Stomach (tissue), 9 donors: ENCODE data around the gene IGDCC3. TPM values are rescaled to one million over a fixed set of nuclear protein-coding genes. Genes with fewer than 3 reads are reported as not detected.
A peak's percentile ranks its signal among the peaks of the same experiment; 100 is the strongest.

Source experiments
- DNase-seq, 2 donors: peaks; one replicate each; pipeline versions ENCODE4 v3.0.0 to v3.0.0-alpha.2; 2013 to 2019
- H3K27ac ChIP-seq, 5 donors: fragments of 200-600 bp in 4 of 5; sonication (generic) in 4 of 5; one replicate each; pipeline ENCODE4 v1.5.1; 2013 to 2019; ENCODE audit warnings: mild to moderate bottlenecking in 1 of 5, moderate library complexity in 1 of 5
- H3K27me3 ChIP-seq, 3 donors: fragments of 200-600 bp; sonication (generic); one replicate each; pipeline ENCODE4 v1.5.1; 2017 to 2019; ENCODE audit warnings: mixed run types in 1 of 3
- H3K36me3 ChIP-seq, 4 donors: fragments of 200-600 bp; sonication (generic); 1 replicate in 3 of 4; 2 replicates in 1 of 4; pipeline ENCODE4 v1.5.1; 2016 to 2019
- H3K4me1 ChIP-seq, 4 donors: fragments of 200-600 bp; sonication (generic); one replicate each; pipeline ENCODE4 v1.5.1; 2016 to 2019
- H3K4me3 ChIP-seq, 4 donors: fragments of 200-600 bp; sonication (generic) in 3 of 4; one replicate each; pipeline ENCODE4 v1.5.1; 2016 to 2019; ENCODE audit warnings: mild to moderate bottlenecking in 1 of 4
- H3K9me3 ChIP-seq, 4 donors: fragments of 200-600 bp; sonication (generic); one replicate each; pipeline ENCODE4 v1.5.1; 2016 to 2019
- EP300 ChIP-seq: sonication (generic); formaldehyde crosslinking; IDR thresholded peaks from one replicate; pipeline ENCODE4 v1.6.1; 2017; ENCODE audit warnings: antibody characterized with exemption
- POLR2A ChIP-seq, 4 donors: fragments of 450-650 bp; IDR thresholded peaks; one replicate each; pipeline ENCODE4 v1.6.1; 2016; ENCODE audit warnings: antibody characterized with exemption in 4 of 4, control low read depth in 2 of 4, mild to moderate bottlenecking in 1 of 4, moderate library complexity in 1 of 4
- POLR2AphosphoS5 ChIP-seq, 3 donors: sonication (generic); formaldehyde crosslinking; IDR thresholded peaks; one replicate each; pipeline ENCODE4 v1.6.1; 2016; ENCODE audit warnings: antibody characterized with exemption in 3 of 3
- WGBS, 5 donors: extraction: QIAGEN DNeasy Blood & Tissue Kit in 3 of 5; methylation state at CpG; one replicate each; pipeline versions ENCODE4 v1.1.5 to v1.1.7; 2013 to 2018; 5-methylcytosine and 5-hydroxymethylcytosine counted together
- intact Hi-C: fragments of 100-400 bp; cut with DNase I; formaldehyde crosslinking; loops from one replicate; pipeline ENCODE4 v1.15.1; 2023; ENCODE audit warnings: low total_unique reads
- polyA plus RNA-seq, 3 donors: library from polyadenylated mRNA; stranded (reverse); fragments of 200-250 nt; gene quantifications; one replicate each; pipeline ENCODE4 v1.2.3, GENCODE V29; 2013
- total RNA-seq, 5 donors: library from RNA; depleted of rRNA; stranded (reverse); fragments of >200 nt; gene quantifications; one replicate each; pipeline versions ENCODE4 v1.1.0 to v1.2.3, GENCODE V29; 2014 to 2016
- TF ChIP-seq, protein P1 (sequence below), 7 experiments: fragments of 450-650 bp in 4 of 7; fragments of 200-600 bp in 3 of 7; sonication (generic) in 3 of 7; IDR thresholded peaks; one replicate each; pipeline ENCODE4 v1.5.1; 2016 to 2019; ENCODE audit warnings: antibody characterized with exemption in 7 of 7, control low read depth in 2 of 7, mild to moderate bottlenecking in 1 of 7
- donor health status: healthy with polysubstance abuse.
- donor health status: Bipolar disorder and iron deficiency.
- donor health status: healthy.

Gene IGDCC3
- total and polyA plus RNA-seq, 8 donors: 0.08 to 5.8 (median 0.89) TPM; not detected in 4

DNA sequence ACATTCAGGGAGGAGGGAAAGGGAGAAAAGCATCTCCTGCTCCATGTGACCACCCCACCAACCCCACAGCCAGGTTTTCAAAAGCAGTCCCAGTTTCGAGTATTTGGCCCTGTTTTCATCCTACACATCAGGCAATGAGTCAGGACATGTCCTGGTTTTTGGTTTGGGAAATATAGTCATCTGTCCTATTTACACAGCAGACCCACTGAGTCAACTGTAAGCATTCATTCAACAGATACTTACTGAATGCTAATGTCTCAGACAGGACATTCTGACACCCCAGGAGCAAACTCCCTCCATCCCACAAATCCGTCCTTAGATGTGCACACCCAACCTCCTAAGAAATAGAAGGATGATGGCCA is 32.9 kb downstream of the IGDCC3 start:
- Histone ChIP-seq H3K27me3 (peaks cover 0 to 8% (median 0%) of the 10 kb centered on the region in 3 donors), H3K9me3 (no peaks in the 10 kb centered on the region), H3K36me3 (no peaks in the 10 kb centered on the region), H3K4me1 (no peaks in the 10 kb centered on the region), H3K27ac (no peak overlapping the region), H3K4me3 (no peak overlapping the region)
- intact Hi-C loops: no loop called here
- no peak for DNase-seq
- WGBS, 5 donors: 65 to 80% (median 75%) methylated on average over 2 of the region's 2 CpGs
- TF ChIP-seq POLR2AphosphoS5 (IDR thresholded peaks at IDR 0.05) (no peak), EP300 (no peak), POLR2A (IDR thresholded peaks at IDR 0.05) (no peak)
- TF ChIP-seq, protein P1, sequence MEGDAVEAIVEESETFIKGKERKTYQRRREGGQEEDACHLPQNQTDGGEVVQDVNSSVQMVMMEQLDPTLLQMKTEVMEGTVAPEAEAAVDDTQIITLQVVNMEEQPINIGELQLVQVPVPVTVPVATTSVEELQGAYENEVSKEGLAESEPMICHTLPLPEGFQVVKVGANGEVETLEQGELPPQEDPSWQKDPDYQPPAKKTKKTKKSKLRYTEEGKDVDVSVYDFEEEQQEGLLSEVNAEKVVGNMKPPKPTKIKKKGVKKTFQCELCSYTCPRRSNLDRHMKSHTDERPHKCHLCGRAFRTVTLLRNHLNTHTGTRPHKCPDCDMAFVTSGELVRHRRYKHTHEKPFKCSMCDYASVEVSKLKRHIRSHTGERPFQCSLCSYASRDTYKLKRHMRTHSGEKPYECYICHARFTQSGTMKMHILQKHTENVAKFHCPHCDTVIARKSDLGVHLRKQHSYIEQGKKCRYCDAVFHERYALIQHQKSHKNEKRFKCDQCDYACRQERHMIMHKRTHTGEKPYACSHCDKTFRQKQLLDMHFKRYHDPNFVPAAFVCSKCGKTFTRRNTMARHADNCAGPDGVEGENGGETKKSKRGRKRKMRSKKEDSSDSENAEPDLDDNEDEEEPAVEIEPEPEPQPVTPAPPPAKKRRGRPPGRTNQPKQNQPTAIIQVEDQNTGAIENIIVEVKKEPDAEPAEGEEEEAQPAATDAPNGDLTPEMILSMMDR (IDR thresholded peaks at IDR 0.05): no peak

DNA sequence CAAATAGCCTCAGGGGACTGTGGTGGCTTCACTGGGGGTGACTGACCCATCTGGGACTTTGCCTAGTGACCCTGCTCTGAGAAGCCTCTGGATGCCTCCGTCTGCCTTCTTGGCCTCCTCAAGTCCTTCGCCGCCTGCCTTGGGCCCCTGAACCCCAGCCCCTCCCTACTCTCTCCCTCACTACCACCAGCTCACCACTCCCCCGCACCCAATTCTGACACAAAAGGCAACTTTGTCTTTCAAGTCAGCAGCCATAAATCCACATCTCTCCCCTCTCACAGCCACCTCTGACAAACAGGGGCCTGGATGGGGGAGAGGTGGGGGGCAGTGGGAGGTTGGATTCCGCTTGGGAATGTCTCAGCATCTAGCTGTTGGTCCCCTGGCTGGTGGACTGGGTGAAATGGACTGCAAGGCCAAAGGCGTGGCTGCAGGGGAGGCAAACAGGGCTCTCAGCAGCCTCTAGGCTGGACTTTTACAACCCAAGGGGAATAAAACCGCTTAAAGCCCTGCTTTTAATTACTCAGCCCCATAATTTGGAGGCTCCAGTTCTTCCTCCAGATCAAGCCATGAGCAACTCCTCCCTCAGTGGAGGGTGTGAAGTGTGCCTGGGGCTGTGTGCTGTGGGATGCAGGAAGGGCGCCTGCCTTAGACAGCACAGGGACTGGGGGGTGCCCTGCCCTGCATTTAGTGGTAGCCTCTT is 33.4 kb downstream of the IGDCC3 start:
- intact Hi-C loops: no loop called here
- TF ChIP-seq POLR2AphosphoS5 (IDR thresholded peaks at IDR 0.05) (no peak), EP300 (no peak), POLR2A (IDR thresholded peaks at IDR 0.05) (no peak)
- TF ChIP-seq, protein P1 (IDR thresholded peaks at IDR 0.05): no peak
- 76 to 88% (median 88%) methylated on average over 8 of the region's 8 CpGs for whole genome bisulfite sequencing, 5 donors
- DNase-seq: no peak
- Histone ChIP-seq H3K27ac (no peak overlapping the region), H3K36me3 (no peaks in the 10 kb centered on the region), H3K4me1 (no peaks in the 10 kb centered on the region), H3K9me3 (no peaks in the 10 kb centered on the region), H3K27me3 (peaks cover 0 to 10% (median 0%) of the 10 kb centered on the region in 3 donors), H3K4me3 (no peak overlapping the region)

DNA sequence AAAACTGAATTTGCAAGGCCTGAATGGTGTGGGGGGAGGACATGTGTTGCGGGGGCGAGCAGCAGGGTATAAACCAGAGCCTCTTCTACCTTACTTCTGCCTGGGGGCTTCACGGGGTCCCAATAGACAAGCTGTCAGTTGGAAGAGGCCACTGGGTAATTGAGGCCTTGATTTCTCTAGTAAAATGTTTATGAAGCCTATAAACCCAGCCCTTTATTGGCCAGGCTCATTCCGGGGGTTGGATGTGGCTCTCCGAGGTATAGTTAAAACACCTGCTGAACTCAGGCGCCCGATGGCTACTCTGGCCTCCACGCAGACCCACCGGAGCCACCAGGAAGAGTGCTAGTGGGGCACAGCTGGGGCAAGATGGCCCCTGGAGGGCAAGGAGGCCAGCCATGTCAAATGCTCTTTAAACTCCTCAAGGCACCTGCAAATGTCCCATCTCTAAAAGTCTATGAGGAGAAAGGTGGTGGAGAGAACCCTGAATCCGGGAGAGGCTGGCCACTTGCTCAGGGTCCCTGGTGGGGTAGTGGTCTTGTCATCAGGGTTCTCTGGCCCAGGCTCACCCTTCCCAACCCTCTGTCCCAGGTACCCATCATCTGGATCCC is 34.3 kb downstream of the IGDCC3 start:
- H3K4me3 ChIP-seq: no peak overlapping the region

DNA sequence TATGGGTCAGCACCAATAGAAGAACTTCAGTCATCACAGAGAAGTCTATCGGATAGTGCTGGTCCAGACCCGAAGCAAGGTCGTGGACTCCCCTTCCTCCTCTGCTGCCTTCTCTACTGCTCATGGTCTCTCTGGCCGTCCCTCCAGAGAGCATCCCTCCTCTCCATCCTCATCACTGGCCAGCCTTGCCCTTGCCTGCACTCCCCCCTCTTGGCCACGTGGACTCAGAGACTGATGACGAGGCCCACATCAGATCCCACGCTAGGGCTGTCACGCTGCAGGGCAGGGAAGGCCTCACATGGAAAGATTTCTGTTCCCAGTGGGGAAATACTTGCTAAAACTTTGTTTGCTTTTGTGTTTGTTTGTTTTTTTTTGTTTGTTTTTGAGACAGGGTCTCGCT is 35.3 kb downstream of the IGDCC3 start:
- no peaks in the 10 kb centered on the region for H3K36me3 ChIP-seq
- 83 to 92% (median 90%) methylated on average over 9 of the region's 9 CpGs for WGBS, 5 donors
- H3K9me3 ChIP-seq: no peaks in the 10 kb centered on the region
- intact Hi-C loops: no loop called here
- no peaks in the 10 kb centered on the region for H3K4me1 ChIP-seq
- H3K4me3 ChIP-seq: no peak overlapping the region
- H3K27ac ChIP-seq: no peak overlapping the region
- TF ChIP-seq, protein P1 (IDR thresholded peaks at IDR 0.05): no peak
- TF ChIP-seq EP300 (no peak), POLR2AphosphoS5 (IDR thresholded peaks at IDR 0.05) (no peak), POLR2A (IDR thresholded peaks at IDR 0.05) (no peak)
- DNase-seq: no peak
- peaks cover 0 to 19% (median 0%) of the 10 kb centered on the region in 3 donors for H3K27me3 ChIP-seq

More for the DNA sequence above, 34.3 kb downstream of the IGDCC3 start:
- no peak overlapping the region for H3K27ac ChIP-seq
- intact Hi-C loops: no loop called here
- no peak for DNase-seq
- H3K9me3 ChIP-seq: no peaks in the 10 kb centered on the region
- H3K27me3 ChIP-seq: peaks cover 0 to 10% (median 0%) of the 10 kb centered on the region in 3 donors
- TF ChIP-seq POLR2AphosphoS5 (IDR thresholded peaks at IDR 0.05): no peak
- H3K4me1 ChIP-seq: no peaks in the 10 kb centered on the region
- 81 to 95% (median 88%) methylated on average over 9 to 10 of the region's 10 CpGs for WGBS, 5 donors
- no peaks in the 10 kb centered on the region for H3K36me3 ChIP-seq

DNA sequence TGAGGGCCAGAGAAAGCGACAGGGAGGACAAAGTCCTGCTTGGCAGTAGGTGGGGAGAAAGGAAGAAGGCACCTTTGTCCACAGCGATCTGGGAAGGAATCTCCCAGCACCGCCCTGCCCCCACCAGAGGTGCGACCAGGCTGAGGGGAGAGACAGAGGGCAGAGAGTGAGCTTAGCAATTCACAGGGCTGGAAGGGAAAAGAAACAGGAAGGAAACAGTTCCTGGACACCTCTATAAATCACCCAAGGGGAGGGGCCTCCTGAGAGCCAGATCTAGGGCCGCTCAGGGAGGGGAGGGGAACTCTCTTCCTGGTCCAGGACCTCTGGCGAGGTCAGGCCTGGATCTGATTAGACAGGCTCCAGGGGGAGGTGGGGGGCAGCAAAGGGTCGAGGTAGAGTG is 37.9 kb downstream of the IGDCC3 start:
- Histone ChIP-seq H3K4me1 (no peaks in the 10 kb centered on the region), H3K36me3 (no peaks in the 10 kb centered on the region), H3K27ac (no peak overlapping the region), H3K27me3 (peaks cover 0 to 27% (median 6%) of the 10 kb centered on the region in 3 donors), H3K4me3 (no peak overlapping the region), H3K9me3 (no peaks in the 10 kb centered on the region)
- intact Hi-C loops: no loop called here
- 31 to 68% (median 41%) methylated on average over 7 of the region's 7 CpGs for WGBS, 5 donors
- TF ChIP-seq POLR2A (IDR thresholded peaks at IDR 0.05): no peak
- peak in 1 of 2 donors; percentile 46 for DNase-seq
